Activated CD4-positive, alpha-beta T cell treated with anti-CD3 and anti-CD28 coated beads, Interleukin-2, amount 10 ng/mL, durations not matched to agents 24 days and 14 days (primary cell): ENCODE results near the gene CERS6. TPM values are rescaled to one million over a fixed set of nuclear protein-coding genes. Genes with fewer than 3 reads are reported as not detected.

Experiments
- DNase-seq: peaks from one replicate; pipeline ENCODE4 v3.0.0; 2022
- H3K27ac Mint-ChIP-seq: one replicate; pipeline ENCODE4 v1.8.0; 2022; ENCODE audit warnings: mild to moderate bottlenecking, mixed read lengths
- H3K27me3 Mint-ChIP-seq: one replicate; pipeline ENCODE4 v1.8.0; 2022; ENCODE audit warnings: mixed read lengths
- H3K36me3 Mint-ChIP-seq: one replicate; pipeline ENCODE4 v1.8.0; 2022; ENCODE audit warnings: low read depth, mild to moderate bottlenecking, mixed read lengths
- H3K4me1 Mint-ChIP-seq: one replicate; pipeline ENCODE4 v1.8.0; 2021; ENCODE audit warnings: mixed read lengths
- H3K4me3 Mint-ChIP-seq: one replicate; pipeline ENCODE4 v1.8.0; 2022; ENCODE audit warnings: mild to moderate bottlenecking, moderate library complexity, mixed read lengths
- H3K9me3 Mint-ChIP-seq: one replicate; pipeline ENCODE4 v1.8.0; 2021; ENCODE audit warnings: mixed read lengths
- intact Hi-C: fragments of 100-400 bp; cut with micrococcal nuclease; formaldehyde crosslinking; loops from one replicate; pipeline ENCODE4 v1.15.1; 2023
- total RNA-seq: library from RNA; stranded (reverse); gene quantifications from 2 replicates; pipeline ENCODE4 v1.2.3, GENCODE V29; 2022

The CERS6 gene
- total RNA-seq, 1 donor from 2014 or later: 25.3 TPM

GRCh38 chr2:168740788-168741187, 284.7 kb downstream of the CERS6 start:
- H3K4me1 Mint-ChIP-seq: peaks cover 2% of the 10 kb centered on the region
- H3K36me3 Mint-ChIP-seq: no peaks in the 10 kb centered on the region
- H3K9me3 Mint-ChIP-seq: no peaks in the 10 kb centered on the region
- no peak overlapping the region for H3K4me3 Mint-ChIP-seq
- H3K27me3 Mint-ChIP-seq: no peaks in the 10 kb centered on the region
- intact Hi-C loops: no loop called here
- DNase-seq: no peak
- H3K27ac Mint-ChIP-seq: no peak overlapping the region

DNA sequence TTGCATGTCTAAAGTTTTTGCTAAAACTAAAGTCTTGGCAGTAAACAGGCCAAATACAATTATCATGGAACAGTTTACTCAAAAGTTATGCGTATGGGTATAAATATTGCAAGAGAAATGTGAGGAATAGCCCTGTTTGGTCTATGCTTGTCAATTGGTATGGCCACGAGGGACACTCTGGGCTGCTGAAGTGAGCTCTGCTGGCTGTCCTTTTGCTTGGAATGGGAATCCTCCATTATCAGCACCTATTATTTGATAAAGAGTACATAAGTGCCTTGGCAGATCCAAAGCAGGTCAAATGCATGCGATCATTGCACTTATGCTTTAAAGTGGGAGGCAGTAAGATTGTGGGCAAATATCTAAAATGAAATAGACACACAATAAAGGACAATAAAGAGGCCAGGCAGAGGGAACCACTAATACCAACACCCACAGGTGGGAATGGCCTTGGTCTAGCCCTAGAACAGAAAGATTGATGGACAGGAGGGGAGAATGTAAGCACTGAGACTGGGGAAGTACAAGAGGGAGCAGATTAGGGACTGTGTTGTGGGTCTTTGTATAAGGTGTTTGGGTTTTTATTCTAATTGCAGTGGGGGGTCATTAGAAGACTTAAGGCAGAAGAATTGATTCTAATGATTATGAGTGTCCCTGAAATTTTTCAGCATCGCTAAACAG, 286.3 kb downstream of the CERS6 start:
- DNase-seq: no peak
- intact Hi-C loops: no loop called here
- Mint-ChIP-seq H3K9me3 (no peaks in the 10 kb centered on the region), H3K36me3 (no peaks in the 10 kb centered on the region), H3K27me3 (no peaks in the 10 kb centered on the region), H3K4me3 (no peak overlapping the region), H3K27ac (no peak overlapping the region), H3K4me1 (peaks cover 2% of the 10 kb centered on the region)

GRCh38 chr2:168744844-168745243, 288.8 kb downstream of the CERS6 start:
- no peaks in the 10 kb centered on the region for H3K9me3 Mint-ChIP-seq

GRCh38 chr2:168748461-168748860, 292.4 kb downstream of the CERS6 start:
- Mint-ChIP-seq H3K4me3 (no peak overlapping the region), H3K36me3 (peaks cover 5% of the 10 kb centered on the region), H3K9me3 (no peaks in the 10 kb centered on the region), H3K27ac (no peak overlapping the region), H3K27me3 (no peaks in the 10 kb centered on the region), H3K4me1 (peaks cover 27% of the 10 kb centered on the region)
- intact Hi-C loops: no loop called here
- DNase-seq: no peak

More at GRCh38 chr2:168744844-168745243, 288.8 kb downstream of the CERS6 start:
- Mint-ChIP-seq H3K27ac (no peak overlapping the region), H3K4me1 (peaks cover 9% of the 10 kb centered on the region), H3K4me3 (no peak overlapping the region), H3K36me3 (peaks cover 3% of the 10 kb centered on the region), H3K27me3 (no peaks in the 10 kb centered on the region)
- intact Hi-C loops: no loop called here
- no peak for DNase-seq

- H3K9me3 Mint-ChIP-seq: no peaks in the 10 kb centered on the region
- H3K36me3 Mint-ChIP-seq: peaks cover 5% of the 10 kb centered on the region
- intact Hi-C loops: no loop called here
- no peak for DNase-seq
- no peak overlapping the region for H3K27ac Mint-ChIP-seq
- no peaks in the 10 kb centered on the region for H3K27me3 Mint-ChIP-seq
- no peak overlapping the region for H3K4me3 Mint-ChIP-seq
- H3K4me1 Mint-ChIP-seq: peaks cover 27% of the 10 kb centered on the region
Measured at GRCh38 chr2:168749297-168749696, 293.2 kb downstream of the CERS6 start.

DNA sequence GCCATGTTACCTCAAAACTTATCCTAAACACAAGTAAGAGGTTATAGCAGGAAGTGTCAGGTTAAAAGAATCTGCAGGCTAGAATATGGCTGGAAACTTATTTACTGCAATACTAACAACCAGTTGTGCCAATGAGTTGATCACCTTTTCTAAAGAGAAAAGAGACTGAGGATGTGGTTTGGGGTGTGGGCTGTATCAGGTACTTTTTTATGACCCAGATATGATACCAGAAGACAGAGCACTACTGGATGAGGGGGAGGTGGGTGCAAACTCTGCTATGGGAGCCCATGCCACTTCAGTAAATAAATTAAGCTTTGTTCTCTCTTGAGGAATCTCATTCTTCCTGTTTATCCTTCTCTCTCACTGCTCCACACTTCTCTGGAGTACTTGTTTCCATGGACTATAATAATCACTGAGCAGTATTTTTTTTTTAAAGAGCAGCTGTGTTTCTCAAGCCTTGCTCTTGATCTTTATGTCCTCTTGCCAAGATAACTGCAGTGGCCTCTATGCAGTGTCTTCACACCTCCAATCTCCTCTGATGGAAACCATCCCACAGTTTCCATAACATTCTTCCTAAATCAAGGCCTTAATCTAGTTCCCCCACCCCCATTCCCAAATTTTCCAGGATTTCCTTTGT, 295.1 kb downstream of the CERS6 start:
- Mint-ChIP-seq H3K27me3 (no peaks in the 10 kb centered on the region), H3K9me3 (no peaks in the 10 kb centered on the region), H3K4me3 (peak overlapping the region; percentile 14), H3K36me3 (peaks cover 5% of the 10 kb centered on the region), H3K27ac (no peak overlapping the region), H3K4me1 (peaks cover 27% of the 10 kb centered on the region)
- intact Hi-C loops: loop anchor here (5.0 to 10.0 kb wide), 2 partner anchors 34 to 256 kb away; no protein-coding TSS in a partner anchor
- DNase-seq: peak; percentile 79

DNA sequence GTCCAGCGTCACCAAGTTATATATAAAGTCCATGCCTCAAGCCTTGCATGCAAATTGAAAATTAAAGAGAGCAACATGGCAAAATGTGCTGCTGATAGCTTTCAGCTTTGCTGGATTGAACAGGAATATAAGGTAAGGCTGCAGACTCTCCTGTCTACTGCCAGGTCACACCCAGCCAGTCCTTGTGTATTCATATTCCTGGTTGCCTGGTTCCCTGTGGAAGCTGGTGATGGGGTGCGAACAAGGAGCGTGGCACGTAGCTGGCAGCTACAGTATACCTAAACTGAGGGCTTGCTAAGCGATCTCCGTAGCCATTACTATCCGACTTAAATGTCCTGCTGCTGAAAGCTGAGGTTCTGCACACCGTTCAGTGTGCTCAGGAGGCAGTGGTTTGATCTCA, 296.3 kb downstream of the CERS6 start:
- H3K27me3 Mint-ChIP-seq: no peaks in the 10 kb centered on the region
- H3K4me3 Mint-ChIP-seq: no peak overlapping the region
- intact Hi-C loops: loop anchor here (5.0 to 10.0 kb wide), 2 partner anchors 35 to 258 kb away; no protein-coding TSS in a partner anchor
- H3K36me3 Mint-ChIP-seq: peaks cover 5% of the 10 kb centered on the region
- no peak overlapping the region for H3K27ac Mint-ChIP-seq
- no peak for DNase-seq
- peaks cover 39% of the 10 kb centered on the region for H3K4me1 Mint-ChIP-seq
- no peaks in the 10 kb centered on the region for H3K9me3 Mint-ChIP-seq

- no peaks in the 10 kb centered on the region for H3K27me3 Mint-ChIP-seq
- H3K9me3 Mint-ChIP-seq: no peaks in the 10 kb centered on the region
- intact Hi-C loops: loop anchor here (5.0 to 10.0 kb wide), 2 partner anchors 37 to 259 kb away; no protein-coding TSS in a partner anchor
- no peak overlapping the region for H3K27ac Mint-ChIP-seq
- peaks cover 41% of the 10 kb centered on the region for H3K4me1 Mint-ChIP-seq
- no peak for DNase-seq
- H3K4me3 Mint-ChIP-seq: no peak overlapping the region
- peaks cover 5% of the 10 kb centered on the region for H3K36me3 Mint-ChIP-seq
Measured at GRCh38 chr2:168753765-168754329, 297.8 kb downstream of the CERS6 start.

DNA sequence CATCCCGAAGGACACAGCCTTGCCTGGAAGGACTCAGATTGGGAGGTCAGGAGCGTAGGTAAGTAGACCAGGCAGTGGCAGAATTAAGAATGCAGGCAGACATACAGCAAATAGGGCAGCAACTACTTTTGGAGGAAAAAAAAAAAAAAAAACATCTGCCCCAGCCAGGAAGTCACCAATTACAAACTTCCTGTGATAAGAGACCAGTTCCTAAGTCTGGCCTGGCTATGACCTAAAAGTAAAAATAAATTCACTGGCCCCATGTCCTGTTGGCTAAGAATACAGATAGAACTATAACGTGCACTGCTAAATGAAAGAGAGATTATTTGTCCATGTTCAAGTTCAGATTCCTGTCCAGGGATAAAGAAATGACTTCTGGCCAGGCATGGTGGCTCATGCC, 301.2 kb downstream of the CERS6 start:
- no peak for DNase-seq
- Mint-ChIP-seq H3K36me3 (peaks cover 3% of the 10 kb centered on the region), H3K9me3 (no peaks in the 10 kb centered on the region), H3K4me3 (no peak overlapping the region), H3K4me1 (peaks cover 23% of the 10 kb centered on the region), H3K27me3 (no peaks in the 10 kb centered on the region), H3K27ac (no peak overlapping the region)
- intact Hi-C loops: loop anchor here (10.0 kb wide), 1 partner anchor 262 kb away; no protein-coding TSS in a partner anchor

DNA sequence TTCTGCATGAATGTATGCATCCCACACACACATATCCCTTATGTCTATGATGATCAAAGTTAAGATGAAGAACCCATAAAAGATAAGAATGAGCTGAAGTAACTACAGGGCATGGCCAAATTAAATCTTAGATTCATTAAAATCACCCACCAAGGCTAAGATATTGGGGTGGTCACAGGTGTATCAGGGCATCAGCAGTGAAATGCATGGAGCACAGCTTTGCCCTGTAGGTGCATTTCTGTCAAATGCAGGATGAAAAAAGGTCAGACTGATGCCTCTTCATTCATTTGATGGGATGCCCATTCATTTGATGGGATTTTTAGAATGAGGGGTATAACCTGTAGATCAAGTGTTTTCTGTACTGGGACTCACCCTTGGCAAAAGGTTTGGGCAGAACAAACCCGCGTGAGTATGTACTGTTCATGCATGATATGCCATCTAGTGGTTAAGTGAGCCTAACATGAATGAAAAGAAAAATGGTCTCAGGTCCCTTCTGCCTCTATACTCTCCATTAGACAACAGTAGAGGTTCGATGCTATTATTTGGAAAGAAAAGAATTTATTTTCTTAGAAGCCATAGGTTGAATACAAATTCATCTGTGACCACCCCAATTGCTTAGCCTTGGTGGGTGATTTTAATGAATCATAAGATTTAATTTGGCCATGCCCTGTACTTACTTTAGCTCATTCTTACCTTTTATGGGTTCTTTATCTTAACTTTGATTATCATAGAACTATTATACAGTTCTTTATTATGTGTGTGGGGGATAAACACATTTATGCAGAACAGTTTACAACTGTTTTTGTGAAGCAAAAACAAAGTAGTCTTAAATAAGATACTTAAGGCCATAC, 303.1 kb downstream of the CERS6 start:
- Mint-ChIP-seq H3K9me3 (no peaks in the 10 kb centered on the region), H3K36me3 (no peaks in the 10 kb centered on the region), H3K4me3 (no peak overlapping the region), H3K27ac (no peak overlapping the region), H3K27me3 (no peaks in the 10 kb centered on the region), H3K4me1 (peaks cover 17% of the 10 kb centered on the region)
- peak; percentile 71 for DNase-seq
- intact Hi-C loops: loop anchor here (1.0 to 10.0 kb wide), 2 partner anchors 264 to 413 kb away; no protein-coding TSS in a partner anchor

- Mint-ChIP-seq H3K27ac (no peak overlapping the region), H3K4me1 (peaks cover 10% of the 10 kb centered on the region)
- intact Hi-C loops: no loop called here
Measured at GRCh38 chr2:168765401-168765800, 309.3 kb downstream of the CERS6 start.

GRCh38 chr2:168766600-168766999, 310.5 kb downstream of the CERS6 start:
- no peak overlapping the region for H3K4me3 Mint-ChIP-seq
- H3K27me3 Mint-ChIP-seq: no peaks in the 10 kb centered on the region
- H3K36me3 Mint-ChIP-seq: peaks cover 26% of the 10 kb centered on the region
- no peak for DNase-seq
- no peak overlapping the region for H3K27ac Mint-ChIP-seq
- intact Hi-C loops: no loop called here
- no peaks in the 10 kb centered on the region for H3K9me3 Mint-ChIP-seq
- peaks cover 10% of the 10 kb centered on the region for H3K4me1 Mint-ChIP-seq

More at GRCh38 chr2:168765401-168765800, 309.3 kb downstream of the CERS6 start:
- no peak for DNase-seq
- Mint-ChIP-seq H3K4me3 (no peak overlapping the region), H3K27me3 (no peaks in the 10 kb centered on the region), H3K9me3 (no peaks in the 10 kb centered on the region), H3K36me3 (peaks cover 26% of the 10 kb centered on the region)

DNA sequence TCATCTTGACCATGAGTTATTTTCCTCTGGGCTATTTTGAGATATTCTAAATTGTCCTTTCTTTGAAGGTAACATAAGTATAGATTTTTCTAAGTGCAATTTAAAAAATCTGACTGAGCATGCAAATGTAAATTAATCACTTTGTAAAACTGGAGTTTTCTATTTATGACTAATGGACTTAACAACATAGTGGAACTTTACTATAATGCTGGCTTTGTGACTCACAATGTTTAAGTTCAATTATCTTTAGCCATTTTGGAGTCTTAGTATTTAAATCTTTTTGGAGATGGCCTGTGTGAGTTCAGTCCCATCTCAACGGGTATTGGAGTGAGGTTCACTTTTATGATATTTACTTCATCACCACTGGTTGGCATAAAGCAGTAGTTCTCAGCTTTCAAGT, 311.2 kb downstream of the CERS6 start:
- intact Hi-C loops: no loop called here
- peaks cover 26% of the 10 kb centered on the region for H3K36me3 Mint-ChIP-seq

More for the DNA sequence above, 311.2 kb downstream of the CERS6 start:
- H3K27me3 Mint-ChIP-seq: no peaks in the 10 kb centered on the region
- peaks cover 10% of the 10 kb centered on the region for H3K4me1 Mint-ChIP-seq
- no peak overlapping the region for H3K27ac Mint-ChIP-seq
- H3K9me3 Mint-ChIP-seq: no peaks in the 10 kb centered on the region
- DNase-seq: no peak
- H3K4me3 Mint-ChIP-seq: no peak overlapping the region
